Glutamatergic neuron (in vitro differentiated cells): ENCODE data around the gene FLT4. TPM values are rescaled to one million over a fixed set of nuclear protein-coding genes. Genes with fewer than 3 reads are reported as not detected.

Experiments
- DNase-seq: peaks from one replicate; pipeline ENCODE4 v3.0.0; 2022
- H3K27ac Mint-ChIP-seq: one replicate; pipeline ENCODE4 v1.8.0; 2020; ENCODE audit warnings: mild to moderate bottlenecking, mixed read lengths, inconsistent platforms; ENCODE audit not compliant: unreplicated experiment
- H3K27me3 Mint-ChIP-seq: one replicate; pipeline ENCODE4 v1.8.0; 2020; ENCODE audit warnings: mild to moderate bottlenecking, moderate library complexity, mixed read lengths, inconsistent platforms; ENCODE audit not compliant: unreplicated experiment
- H3K36me3 Mint-ChIP-seq: one replicate; pipeline ENCODE4 v1.8.0; 2020; ENCODE audit warnings: mild to moderate bottlenecking, mixed read lengths, inconsistent platforms; ENCODE audit not compliant: unreplicated experiment
- H3K4me1 Mint-ChIP-seq: one replicate; pipeline ENCODE4 v1.8.0; 2020; ENCODE audit warnings: mild to moderate bottlenecking, low read depth, mixed read lengths, inconsistent platforms; ENCODE audit not compliant: unreplicated experiment
- H3K4me3 Mint-ChIP-seq: one replicate; pipeline ENCODE4 v1.8.0; 2020; ENCODE audit warnings: mild to moderate bottlenecking, mixed read lengths, inconsistent platforms; ENCODE audit not compliant: unreplicated experiment
- H3K9me3 Mint-ChIP-seq: one replicate; pipeline ENCODE4 v1.8.0; 2020; ENCODE audit warnings: mild to moderate bottlenecking, moderate library complexity, mixed read lengths, inconsistent platforms; ENCODE audit not compliant: unreplicated experiment
- CTCF ChIP-seq: fragments of 200-600 bp; sonication (generic); IDR thresholded peaks from one replicate; pipeline ENCODE4 v1.5.0; 2021; ENCODE audit not compliant: partially characterized antibody, unreplicated experiment
- total RNA-seq: library from RNA; stranded (reverse); fragmentation: NEBNext Ultra II Directional; extraction: Animal tissue kit (Norgen Biotek cat#: 25700); gene quantifications from one replicate; pipeline ENCODE4 v1.2.1, GENCODE V29; 2021; ENCODE audit not compliant: unreplicated experiment

The FLT4 gene
- total RNA-seq, 1 donor from 2014 or later: 0.17 TPM

GRCh38 chr5:180652771-180653170 is 3.4 kb upstream of the FLT4 start:
- Mint-ChIP-seq H3K9me3 (peaks cover 2% of the 10 kb centered on the region), H3K4me1 (peaks cover 2% of the 10 kb centered on the region), H3K27ac (no peak overlapping the region), H3K27me3 (peaks cover 18% of the 10 kb centered on the region), H3K36me3 (peaks cover 4% of the 10 kb centered on the region), H3K4me3 (no peak overlapping the region)
- no peak for TF ChIP-seq CTCF
- DNase-seq: no peak

GRCh38 chr5:180652346-180652745 is 2.9 kb upstream of the FLT4 start:
- Mint-ChIP-seq H3K27me3 (peaks cover 22% of the 10 kb centered on the region), H3K9me3 (peaks cover 2% of the 10 kb centered on the region)
- DNase-seq: no peak

GRCh38 chr5:180648658-180649296 is 623 bp downstream of the FLT4 start:
- Mint-ChIP-seq H3K36me3 (no peaks in the 10 kb centered on the region), H3K4me1 (peaks cover 5% of the 10 kb centered on the region), H3K27ac (no peak overlapping the region), H3K4me3 (peak overlapping the region; percentile 76), H3K27me3 (peaks cover 23% of the 10 kb centered on the region), H3K9me3 (peaks cover 2% of the 10 kb centered on the region)
- DNase-seq: peak; percentile 68
- no peak for TF ChIP-seq CTCF

More at GRCh38 chr5:180652346-180652745, 2.9 kb upstream of the FLT4 start:
- H3K4me3 Mint-ChIP-seq: no peak overlapping the region
- H3K27ac Mint-ChIP-seq: no peak overlapping the region
- H3K4me1 Mint-ChIP-seq: peaks cover 2% of the 10 kb centered on the region
- H3K36me3 Mint-ChIP-seq: peaks cover 4% of the 10 kb centered on the region
- no peak for TF ChIP-seq CTCF

- DNase-seq: no peak
Observed at GRCh38 chr5:180647941-180648500, 1.4 kb downstream of the FLT4 start.

More at GRCh38 chr5:180647941-180648500, 1.4 kb downstream of the FLT4 start:
- no peak for TF ChIP-seq CTCF
- peaks cover 5% of the 10 kb centered on the region for H3K4me1 Mint-ChIP-seq
- peak overlapping the region; percentile 76 for H3K4me3 Mint-ChIP-seq
- no peak overlapping the region for H3K27ac Mint-ChIP-seq
- H3K27me3 Mint-ChIP-seq: peaks cover 27% of the 10 kb centered on the region
- no peaks in the 10 kb centered on the region for H3K36me3 Mint-ChIP-seq
- peaks cover 2% of the 10 kb centered on the region for H3K9me3 Mint-ChIP-seq
